GM23338 (cell line): Measurements from ENCODE around the gene USF2. TPM values are rescaled to one million over a fixed set of nuclear protein-coding genes. Genes with fewer than 3 reads are reported as not detected.

ENCODE experiments used
- ATAC-seq: fragments of 200-7000 bp; cut with Tn5 transposase; 3 replicates; pipeline ENCODE4 v1.9.1; 2020
- DNase-seq: peaks from one replicate; pipeline ENCODE4 v3.0.0-alpha.2; 2015; ENCODE audit warnings: low spot score
- H2AFZ ChIP-seq: fragments of 200-600 bp; sonication (generic); 2 replicates; pipeline ENCODE4 v1.8.0; 2016; ENCODE audit warnings: antibody characterized with exemption, mild to moderate bottlenecking, moderate library complexity
- H3F3A ChIP-seq: fragments of 200-600 bp; sonication (generic); replicated peaks from 2 replicates; pipeline ENCODE4 v1.8.0; 2017; ENCODE audit warnings: antibody characterized with exemption, mixed run types, low read depth
- H3K27ac ChIP-seq: fragments of 200-600 bp; sonication (generic); 2 replicates; pipeline ENCODE4 v1.6.1; 2016; ENCODE audit warnings: low read depth
- H3K27me3 ChIP-seq: fragments of 200-600 bp; sonication (generic); 2 replicates; pipeline ENCODE4 v1.8.0; 2016; ENCODE audit warnings: mild to moderate bottlenecking, mixed run types, moderate library complexity; ENCODE audit not compliant: insufficient read depth
- H3K36me3 ChIP-seq: fragments of 200-600 bp; sonication (generic); 2 replicates; pipeline ENCODE4 v1.8.0; 2016; ENCODE audit warnings: mild to moderate bottlenecking; ENCODE audit not compliant: insufficient read depth
- H3K4me1 ChIP-seq: fragments of 200-600 bp; sonication (generic); 2 replicates; pipeline ENCODE4 v1.8.0; 2016; ENCODE audit warnings: mild to moderate bottlenecking, moderate library complexity; ENCODE audit not compliant: insufficient read depth
- H3K4me2 ChIP-seq: fragments of 200-600 bp; sonication (generic); 2 replicates; pipeline ENCODE4 v1.7.1; 2017; ENCODE audit warnings: mixed run types
- H3K4me3 ChIP-seq: fragments of 200-600 bp; sonication (generic); 2 replicates; pipeline ENCODE4 v1.6.1; 2016; ENCODE audit warnings: mixed run types
- H3K79me2 ChIP-seq: fragments of 200-600 bp; sonication (generic); replicated peaks from 2 replicates; pipeline ENCODE4 v1.8.0; 2017; ENCODE audit warnings: mild to moderate bottlenecking; ENCODE audit not compliant: insufficient read depth
- H3K9me2 ChIP-seq: fragments of 200-600 bp; sonication (generic); 2 replicates; pipeline ENCODE4 v1.8.0; 2017; ENCODE audit not compliant: insufficient read depth
- H4K20me1 ChIP-seq: fragments of 200-600 bp; sonication (generic); replicated peaks from 2 replicates; pipeline ENCODE4 v1.8.0; 2017; ENCODE audit warnings: mild to moderate bottlenecking; ENCODE audit not compliant: insufficient read depth
- H3K27ac Mint-ChIP-seq: 2 replicates; pipeline ENCODE4 v1.8.0; 2020; ENCODE audit warnings: inconsistent platforms, mild to moderate bottlenecking, moderate library complexity, mixed read lengths
- H3K27me3 Mint-ChIP-seq: 3 replicates; pipeline ENCODE4 v1.8.0; 2022; ENCODE audit warnings: low read depth, mild to moderate bottlenecking, moderate library complexity, mixed read lengths, inconsistent platforms; ENCODE audit not compliant: insufficient read depth, poor library complexity
- H3K36me3 Mint-ChIP-seq: 3 replicates; pipeline ENCODE4 v1.8.0; 2021; ENCODE audit warnings: low read depth, mild to moderate bottlenecking, inconsistent platforms, moderate library complexity, mixed read lengths
- H3K4me1 Mint-ChIP-seq: 3 replicates; pipeline ENCODE4 v1.8.0; 2020; ENCODE audit warnings: mild to moderate bottlenecking, inconsistent platforms, mixed read lengths
- H3K4me3 Mint-ChIP-seq: 3 replicates; pipeline ENCODE4 v1.8.0; 2021; ENCODE audit warnings: moderate library complexity, mild to moderate bottlenecking, inconsistent platforms, mixed read lengths
- H3K9me3 Mint-ChIP-seq: 3 replicates; pipeline ENCODE4 v1.8.0; 2020; ENCODE audit warnings: moderate library complexity, mild to moderate bottlenecking, inconsistent platforms, mixed read lengths
- CREB1 ChIP-seq: fragments of 250-450 bp; sonication (Bioruptor Pico); IDR thresholded peaks from 2 replicates; pipeline ENCODE4 v1.5.0; 2020; ENCODE audit warnings: low read depth, mild to moderate bottlenecking, moderate library complexity
- EZH2 ChIP-seq: fragments of 200-600 bp; sonication (generic); IDR thresholded peaks from one replicate; pipeline ENCODE4 v1.8.0; 2017; ENCODE audit warnings: antibody characterized with exemption, mild to moderate bottlenecking, low read depth; ENCODE audit not compliant: unreplicated experiment
- EZH2phosphoT487 ChIP-seq: fragments of 200-600 bp; sonication (generic); IDR thresholded peaks from one replicate; pipeline ENCODE4 v1.8.1; 2018; ENCODE audit warnings: antibody characterized with exemption; ENCODE audit not compliant: unreplicated experiment
- JUNB ChIP-seq: IDR thresholded peaks from one replicate; pipeline ENCODE4 v1.6.1; 2016; ENCODE audit warnings: antibody characterized with exemption; ENCODE audit not compliant: unreplicated experiment
- NANOG ChIP-seq: IDR thresholded peaks from 2 replicates; pipeline ENCODE4 v1.6.1; 2016; ENCODE audit warnings: antibody characterized with exemption, borderline replicate concordance
- POLR2AphosphoS5 ChIP-seq: IDR thresholded peaks from 2 replicates; pipeline ENCODE4 v1.6.1; 2016; ENCODE audit warnings: antibody characterized with exemption, low read depth
- STAT1 ChIP-seq: IDR thresholded peaks from one replicate; pipeline ENCODE4 v1.6.1; 2016; ENCODE audit warnings: antibody characterized with exemption; ENCODE audit not compliant: unreplicated experiment
- ZNF114 ChIP-seq: fragments of 250-450 bp; sonication (Bioruptor Pico); IDR thresholded peaks from 2 replicates; pipeline ENCODE4 v1.5.0; 2020; ENCODE audit warnings: mild to moderate bottlenecking, moderate library complexity
- ZNF331 ChIP-seq: fragments of 250-450 bp; sonication (Bioruptor Pico); IDR thresholded peaks from 2 replicates; pipeline ENCODE4 v1.5.0; 2020; ENCODE audit warnings: low read depth, mild to moderate bottlenecking, moderate library complexity
- polyA plus RNA-seq: library from polyadenylated mRNA; unstranded; fragments of >200 nt; fragmentation: Nextera tagmentation; extraction: Ambion mirVana; gene quantifications from 2 replicates; pipeline ENCODE4 v1.2.1, GENCODE V29; 2016
- total RNA-seq: library from RNA; depleted of rRNA; stranded (reverse); fragments of >200 nt; shearing (Covaris generic); gene quantifications from 2 replicates; pipeline ENCODE4 v1.2.3, GENCODE V29; 2014
- TF ChIP-seq, protein P1 (sequence below), 2 experiments: fragments of 200-600 bp in 1 of 2; sonication (generic) in 1 of 2; conservative IDR thresholded peaks; 2 replicates each; pipeline versions ENCODE4 v1.5.1 to v1.6.1; 2016 to 2017; ENCODE audit warnings: antibody characterized with exemption in 2 of 2, low read depth in 2 of 2, mild to moderate bottlenecking in 2 of 2, moderate library complexity in 1 of 2
- TF ChIP-seq, protein P2 (sequence below): IDR thresholded peaks from one replicate; pipeline ENCODE4 v1.6.1; 2018; ENCODE audit warnings: antibody characterized with exemption; ENCODE audit not compliant: unreplicated experiment
- TF ChIP-seq, protein P3 (sequence below): fragments of 250-450 bp; sonication (Bioruptor Pico); IDR thresholded peaks from 2 replicates; pipeline ENCODE4 v1.5.0; 2020; ENCODE audit warnings: mild to moderate bottlenecking, moderate library complexity
- TF ChIP-seq, protein P4 (sequence below): IDR thresholded peaks from 2 replicates; pipeline ENCODE4 v1.6.1; 2016; ENCODE audit warnings: antibody characterized with exemption

The USF2 gene
- total and polyA plus RNA-seq, 2 experiments from 2014 or later = 28.9 to 60.5 TPM

DNA sequence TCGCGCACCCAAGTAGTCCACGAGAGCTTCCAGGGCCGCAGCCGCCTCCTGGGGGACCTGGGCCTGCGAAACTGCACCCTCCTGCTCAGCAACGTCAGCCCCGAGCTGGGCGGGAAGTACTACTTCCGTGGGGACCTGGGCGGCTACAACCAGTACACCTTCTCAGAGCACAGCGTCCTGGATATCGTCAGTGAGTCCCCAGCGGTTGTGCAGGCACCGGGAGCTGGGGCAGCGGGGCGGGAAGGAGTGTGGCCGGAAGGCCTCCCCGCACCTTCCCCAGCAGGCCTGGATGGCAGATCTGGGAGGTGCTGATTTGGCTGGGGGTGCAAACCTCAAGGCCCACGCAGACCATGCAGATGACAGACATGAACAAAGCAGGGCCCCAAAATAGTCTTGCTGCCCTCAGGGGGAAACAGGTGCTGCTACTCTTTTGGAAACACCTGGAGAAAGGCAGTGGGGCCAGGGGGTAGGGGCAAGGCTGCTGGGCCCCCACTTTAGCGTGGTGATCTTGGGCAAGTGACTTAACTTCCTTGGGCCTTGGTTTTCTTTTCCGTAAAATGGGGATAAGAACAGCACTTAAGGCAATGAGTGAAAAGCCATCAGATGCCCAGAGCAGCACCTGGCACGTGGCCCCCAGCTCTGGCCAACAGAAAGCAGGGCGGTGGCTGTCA, 27.2 kb downstream of the USF2 start:
- Histone ChIP-seq H3K4me2 (peak overlapping the region; percentile 55; the same call in 1 of the 2 replicates), H3K27me3 (no peaks in the 10 kb centered on the region), H3K4me1 (peaks cover 25% of the 10 kb centered on the region), H3K79me2 (no peaks in the 10 kb centered on the region), H4K20me1 (no peaks in the 10 kb centered on the region), H2AFZ (peak overlapping the region; percentile 92), H3K9me2 (no peaks in the 10 kb centered on the region), H3K4me3 (no peak overlapping the region), H3K27ac (no peak overlapping the region), H3K36me3 (no peaks in the 10 kb centered on the region), H3F3A (peaks cover 13% of the 10 kb centered on the region)
- peaks cover 7% of the 10 kb centered on the region for H3K27me3 Mint-ChIP-seq
- H3K36me3 Mint-ChIP-seq = no peaks in the 10 kb centered on the region
- ATAC-seq = peak; percentile 59
- TF ChIP-seq, protein P1, sequence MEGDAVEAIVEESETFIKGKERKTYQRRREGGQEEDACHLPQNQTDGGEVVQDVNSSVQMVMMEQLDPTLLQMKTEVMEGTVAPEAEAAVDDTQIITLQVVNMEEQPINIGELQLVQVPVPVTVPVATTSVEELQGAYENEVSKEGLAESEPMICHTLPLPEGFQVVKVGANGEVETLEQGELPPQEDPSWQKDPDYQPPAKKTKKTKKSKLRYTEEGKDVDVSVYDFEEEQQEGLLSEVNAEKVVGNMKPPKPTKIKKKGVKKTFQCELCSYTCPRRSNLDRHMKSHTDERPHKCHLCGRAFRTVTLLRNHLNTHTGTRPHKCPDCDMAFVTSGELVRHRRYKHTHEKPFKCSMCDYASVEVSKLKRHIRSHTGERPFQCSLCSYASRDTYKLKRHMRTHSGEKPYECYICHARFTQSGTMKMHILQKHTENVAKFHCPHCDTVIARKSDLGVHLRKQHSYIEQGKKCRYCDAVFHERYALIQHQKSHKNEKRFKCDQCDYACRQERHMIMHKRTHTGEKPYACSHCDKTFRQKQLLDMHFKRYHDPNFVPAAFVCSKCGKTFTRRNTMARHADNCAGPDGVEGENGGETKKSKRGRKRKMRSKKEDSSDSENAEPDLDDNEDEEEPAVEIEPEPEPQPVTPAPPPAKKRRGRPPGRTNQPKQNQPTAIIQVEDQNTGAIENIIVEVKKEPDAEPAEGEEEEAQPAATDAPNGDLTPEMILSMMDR (conservative IDR thresholded peaks at IDR 0.05; ENCODE audit: low read depth in 2 of 2) = no peak
- no peak for TF ChIP-seq ZNF114 (CRISPR knock-in tag)
- TF ChIP-seq EZH2 = no peak
- TF ChIP-seq STAT1 = no peak
- no peak for TF ChIP-seq JUNB
- TF ChIP-seq, protein P2, sequence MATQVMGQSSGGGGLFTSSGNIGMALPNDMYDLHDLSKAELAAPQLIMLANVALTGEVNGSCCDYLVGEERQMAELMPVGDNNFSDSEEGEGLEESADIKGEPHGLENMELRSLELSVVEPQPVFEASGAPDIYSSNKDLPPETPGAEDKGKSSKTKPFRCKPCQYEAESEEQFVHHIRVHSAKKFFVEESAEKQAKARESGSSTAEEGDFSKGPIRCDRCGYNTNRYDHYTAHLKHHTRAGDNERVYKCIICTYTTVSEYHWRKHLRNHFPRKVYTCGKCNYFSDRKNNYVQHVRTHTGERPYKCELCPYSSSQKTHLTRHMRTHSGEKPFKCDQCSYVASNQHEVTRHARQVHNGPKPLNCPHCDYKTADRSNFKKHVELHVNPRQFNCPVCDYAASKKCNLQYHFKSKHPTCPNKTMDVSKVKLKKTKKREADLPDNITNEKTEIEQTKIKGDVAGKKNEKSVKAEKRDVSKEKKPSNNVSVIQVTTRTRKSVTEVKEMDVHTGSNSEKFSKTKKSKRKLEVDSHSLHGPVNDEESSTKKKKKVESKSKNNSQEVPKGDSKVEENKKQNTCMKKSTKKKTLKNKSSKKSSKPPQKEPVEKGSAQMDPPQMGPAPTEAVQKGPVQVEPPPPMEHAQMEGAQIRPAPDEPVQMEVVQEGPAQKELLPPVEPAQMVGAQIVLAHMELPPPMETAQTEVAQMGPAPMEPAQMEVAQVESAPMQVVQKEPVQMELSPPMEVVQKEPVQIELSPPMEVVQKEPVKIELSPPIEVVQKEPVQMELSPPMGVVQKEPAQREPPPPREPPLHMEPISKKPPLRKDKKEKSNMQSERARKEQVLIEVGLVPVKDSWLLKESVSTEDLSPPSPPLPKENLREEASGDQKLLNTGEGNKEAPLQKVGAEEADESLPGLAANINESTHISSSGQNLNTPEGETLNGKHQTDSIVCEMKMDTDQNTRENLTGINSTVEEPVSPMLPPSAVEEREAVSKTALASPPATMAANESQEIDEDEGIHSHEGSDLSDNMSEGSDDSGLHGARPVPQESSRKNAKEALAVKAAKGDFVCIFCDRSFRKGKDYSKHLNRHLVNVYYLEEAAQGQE = no peak
- no peak for TF ChIP-seq NANOG
- no peak for TF ChIP-seq CREB1 (CRISPR knock-in tag)
- TF ChIP-seq POLR2AphosphoS5 = no peak
- TF ChIP-seq EZH2phosphoT487 = no peak
- TF ChIP-seq, protein P3, sequence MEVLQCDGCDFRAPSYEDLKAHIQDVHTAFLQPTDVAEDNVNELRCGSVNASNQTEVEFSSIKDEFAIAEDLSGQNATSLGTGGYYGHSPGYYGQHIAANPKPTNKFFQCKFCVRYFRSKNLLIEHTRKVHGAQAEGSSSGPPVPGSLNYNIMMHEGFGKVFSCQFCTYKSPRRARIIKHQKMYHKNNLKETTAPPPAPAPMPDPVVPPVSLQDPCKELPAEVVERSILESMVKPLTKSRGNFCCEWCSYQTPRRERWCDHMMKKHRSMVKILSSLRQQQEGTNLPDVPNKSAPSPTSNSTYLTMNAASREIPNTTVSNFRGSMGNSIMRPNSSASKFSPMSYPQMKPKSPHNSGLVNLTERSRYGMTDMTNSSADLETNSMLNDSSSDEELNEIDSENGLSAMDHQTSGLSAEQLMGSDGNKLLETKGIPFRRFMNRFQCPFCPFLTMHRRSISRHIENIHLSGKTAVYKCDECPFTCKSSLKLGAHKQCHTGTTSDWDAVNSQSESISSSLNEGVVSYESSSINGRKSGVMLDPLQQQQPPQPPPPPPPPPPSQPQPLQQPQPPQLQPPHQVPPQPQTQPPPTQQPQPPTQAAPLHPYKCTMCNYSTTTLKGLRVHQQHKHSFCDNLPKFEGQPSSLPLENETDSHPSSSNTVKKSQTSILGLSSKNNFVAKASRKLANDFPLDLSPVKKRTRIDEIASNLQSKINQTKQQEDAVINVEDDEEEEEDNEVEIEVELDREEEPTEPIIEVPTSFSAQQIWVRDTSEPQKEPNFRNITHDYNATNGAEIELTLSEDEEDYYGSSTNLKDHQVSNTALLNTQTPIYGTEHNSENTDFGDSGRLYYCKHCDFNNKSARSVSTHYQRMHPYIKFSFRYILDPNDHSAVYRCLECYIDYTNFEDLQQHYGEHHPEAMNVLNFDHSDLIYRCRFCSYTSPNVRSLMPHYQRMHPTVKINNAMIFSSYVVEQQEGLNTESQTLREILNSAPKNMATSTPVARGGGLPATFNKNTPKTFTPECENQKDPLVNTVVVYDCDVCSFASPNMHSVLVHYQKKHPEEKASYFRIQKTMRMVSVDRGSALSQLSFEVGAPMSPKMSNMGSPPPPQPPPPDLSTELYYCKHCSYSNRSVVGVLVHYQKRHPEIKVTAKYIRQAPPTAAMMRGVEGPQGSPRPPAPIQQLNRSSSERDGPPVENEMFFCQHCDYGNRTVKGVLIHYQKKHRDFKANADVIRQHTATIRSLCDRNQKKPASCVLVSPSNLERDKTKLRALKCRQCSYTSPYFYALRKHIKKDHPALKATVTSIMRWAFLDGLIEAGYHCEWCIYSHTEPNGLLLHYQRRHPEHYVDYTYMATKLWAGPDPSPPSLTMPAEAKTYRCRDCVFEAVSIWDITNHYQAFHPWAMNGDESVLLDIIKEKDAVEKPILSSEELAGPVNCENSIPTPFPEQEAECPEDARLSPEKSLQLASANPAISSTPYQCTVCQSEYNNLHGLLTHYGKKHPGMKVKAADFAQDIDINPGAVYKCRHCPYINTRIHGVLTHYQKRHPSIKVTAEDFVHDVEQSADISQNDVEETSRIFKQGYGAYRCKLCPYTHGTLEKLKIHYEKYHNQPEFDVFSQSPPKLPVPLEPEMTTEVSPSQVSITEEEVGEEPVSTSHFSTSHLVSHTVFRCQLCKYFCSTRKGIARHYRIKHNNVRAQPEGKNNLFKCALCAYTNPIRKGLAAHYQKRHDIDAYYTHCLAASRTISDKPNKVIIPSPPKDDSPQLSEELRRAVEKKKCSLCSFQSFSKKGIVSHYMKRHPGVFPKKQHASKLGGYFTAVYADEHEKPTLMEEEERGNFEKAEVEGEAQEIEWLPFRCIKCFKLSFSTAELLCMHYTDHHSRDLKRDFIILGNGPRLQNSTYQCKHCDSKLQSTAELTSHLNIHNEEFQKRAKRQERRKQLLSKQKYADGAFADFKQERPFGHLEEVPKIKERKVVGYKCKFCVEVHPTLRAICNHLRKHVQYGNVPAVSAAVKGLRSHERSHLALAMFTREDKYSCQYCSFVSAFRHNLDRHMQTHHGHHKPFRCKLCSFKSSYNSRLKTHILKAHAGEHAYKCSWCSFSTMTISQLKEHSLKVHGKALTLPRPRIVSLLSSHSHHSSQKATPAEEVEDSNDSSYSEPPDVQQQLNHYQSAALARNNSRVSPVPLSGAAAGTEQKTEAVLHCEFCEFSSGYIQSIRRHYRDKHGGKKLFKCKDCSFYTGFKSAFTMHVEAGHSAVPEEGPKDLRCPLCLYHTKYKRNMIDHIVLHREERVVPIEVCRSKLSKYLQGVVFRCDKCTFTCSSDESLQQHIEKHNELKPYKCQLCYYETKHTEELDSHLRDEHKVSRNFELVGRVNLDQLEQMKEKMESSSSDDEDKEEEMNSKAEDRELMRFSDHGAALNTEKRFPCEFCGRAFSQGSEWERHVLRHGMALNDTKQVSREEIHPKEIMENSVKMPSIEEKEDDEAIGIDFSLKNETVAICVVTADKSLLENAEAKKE (CRISPR knock-in tag) = no peak
- TF ChIP-seq ZNF331 (CRISPR knock-in tag) = no peak
- TF ChIP-seq, protein P4, sequence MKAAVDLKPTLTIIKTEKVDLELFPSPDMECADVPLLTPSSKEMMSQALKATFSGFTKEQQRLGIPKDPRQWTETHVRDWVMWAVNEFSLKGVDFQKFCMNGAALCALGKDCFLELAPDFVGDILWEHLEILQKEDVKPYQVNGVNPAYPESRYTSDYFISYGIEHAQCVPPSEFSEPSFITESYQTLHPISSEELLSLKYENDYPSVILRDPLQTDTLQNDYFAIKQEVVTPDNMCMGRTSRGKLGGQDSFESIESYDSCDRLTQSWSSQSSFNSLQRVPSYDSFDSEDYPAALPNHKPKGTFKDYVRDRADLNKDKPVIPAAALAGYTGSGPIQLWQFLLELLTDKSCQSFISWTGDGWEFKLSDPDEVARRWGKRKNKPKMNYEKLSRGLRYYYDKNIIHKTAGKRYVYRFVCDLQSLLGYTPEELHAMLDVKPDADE = no peak
- no peak overlapping the region for H3K27ac Mint-ChIP-seq
- DNase-seq = peak; percentile 73
- no peak overlapping the region for H3K4me3 Mint-ChIP-seq
- no peaks in the 10 kb centered on the region for H3K9me3 Mint-ChIP-seq
- peaks cover 11% of the 10 kb centered on the region for H3K4me1 Mint-ChIP-seq
